GM23248 (cell line): Measurements from ENCODE around the gene GCKR.

Source experiments
- EZH2 ChIP-seq: fragments of 200-600 bp; sonication (generic); IDR thresholded peaks from 2 replicates; pipeline ENCODE4 v1.6.1; 2018; ENCODE audit warnings: antibody characterized with exemption, mild to moderate bottlenecking; ENCODE audit not compliant: insufficient read depth, poor library complexity, severe bottlenecking
- EZH2phosphoT487 ChIP-seq: fragments of 200-600 bp; sonication (generic); IDR thresholded peaks from 2 replicates; pipeline ENCODE4 v1.6.1; 2018; ENCODE audit warnings: antibody characterized with exemption, moderate library complexity, mild to moderate bottlenecking, low read depth; ENCODE audit not compliant: insufficient read depth

DNA sequence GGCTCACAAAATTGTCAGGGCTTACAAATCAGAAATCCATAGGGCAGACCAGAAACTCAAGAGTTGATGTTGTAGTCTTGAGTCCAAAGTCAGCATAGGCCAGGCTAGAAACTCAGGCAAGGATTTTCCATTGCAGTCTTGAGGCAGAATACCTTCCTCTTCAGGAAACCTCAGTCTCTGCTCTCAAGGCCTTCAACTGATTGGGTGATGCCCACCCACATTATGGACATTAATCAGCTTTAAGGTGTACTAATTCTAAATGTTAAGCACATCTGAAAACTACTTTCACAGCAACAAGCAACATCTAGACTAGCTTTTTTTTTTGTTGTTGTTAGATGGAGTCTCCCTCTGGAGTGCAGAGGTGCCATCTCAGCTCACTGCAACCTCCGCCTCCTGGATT is 54.9 kb downstream of the GCKR start:
- no peak for TF ChIP-seq EZH2
- no peak for TF ChIP-seq EZH2phosphoT487
